HUES48 (cell line): Measurements from ENCODE around the gene CEACAM19.
"Not testable (repeated sequence)": the region's sequence is repeated elsewhere in the genome, so short reads cannot be mapped to it uniquely, and the experiment has no call there.

ENCODE experiments used
- H3K27ac ChIP-seq: one replicate; pipeline ENCODE4 v1.7.0; 2013; ENCODE audit warnings: low read depth, low read length, inconsistent platforms
- H3K27me3 ChIP-seq: 2 replicates; pipeline ENCODE4 v1.6.1; 2013; ENCODE audit warnings: mild to moderate bottlenecking, low read length; ENCODE audit not compliant: control insufficient read depth, insufficient read depth
- H3K36me3 ChIP-seq: 2 replicates; pipeline ENCODE4 v1.6.1; 2013; ENCODE audit warnings: low read length; ENCODE audit not compliant: control insufficient read depth, insufficient read depth
- H3K4me1 ChIP-seq: 2 replicates; pipeline ENCODE4 v1.6.1; 2013; ENCODE audit warnings: mild to moderate bottlenecking, low read length; ENCODE audit not compliant: control insufficient read depth, insufficient read depth
- H3K4me3 ChIP-seq: 2 replicates; pipeline ENCODE4 v1.5.1; 2013; ENCODE audit warnings: mild to moderate bottlenecking, low read depth, low read length
- H3K9ac ChIP-seq: 2 replicates; pipeline ENCODE4 v1.6.1; 2013; ENCODE audit warnings: mild to moderate bottlenecking, low read depth, low read length, moderate library complexity
- H3K9me3 ChIP-seq: 2 replicates; pipeline ENCODE4 v1.6.1; 2013; ENCODE audit warnings: low read length; ENCODE audit not compliant: control insufficient read depth, insufficient read depth

CEACAM19 gene

GRCh38 chr19:44717603-44718002 lies 46.3 kb downstream of the CEACAM19 start:
- Histone ChIP-seq H3K4me1 (peaks cover 11% of the 10 kb centered on the region), H3K9ac (no peak overlapping the region), H3K27me3 (no peaks in the 10 kb centered on the region), H3K9me3 (peaks cover 5% of the 10 kb centered on the region), H3K27ac (no peak overlapping the region), H3K4me3 (no peak overlapping the region), H3K36me3 (no peaks in the 10 kb centered on the region)

- H3K27ac ChIP-seq, result peak overlapping the region; percentile 73
- H3K27me3 ChIP-seq, result no peaks in the 10 kb centered on the region
- H3K36me3 ChIP-seq, result no peaks in the 10 kb centered on the region
- peaks cover 11% of the 10 kb centered on the region for H3K4me1 ChIP-seq
- peak overlapping the region; percentile 38; the same call in 1 of the 2 replicates for H3K4me3 ChIP-seq
- H3K9me3 ChIP-seq, result peaks cover 5% of the 10 kb centered on the region
- peak overlapping the region; percentile 80 for H3K9ac ChIP-seq
Observed at GRCh38 chr19:44718441-44719261, 47.4 kb downstream of the CEACAM19 start.

- H3K27me3 ChIP-seq, result no peaks in the 10 kb centered on the region
- no peak overlapping the region for H3K27ac ChIP-seq
- H3K4me1 ChIP-seq, result peaks cover 11% of the 10 kb centered on the region
- no peaks in the 10 kb centered on the region for H3K36me3 ChIP-seq
- peaks cover 5% of the 10 kb centered on the region for H3K9me3 ChIP-seq
- no peak overlapping the region for H3K4me3 ChIP-seq
- H3K9ac ChIP-seq, result no peak overlapping the region
Observed at GRCh38 chr19:44719262-44719701, 48.0 kb downstream of the CEACAM19 start.

- H3K4me3 ChIP-seq, H3K9me3 ChIP-seq, H3K36me3 ChIP-seq, H3K9ac ChIP-seq, H3K27me3 ChIP-seq, H3K27ac ChIP-seq: not testable (repeated sequence)
- peaks cover 11% of the 10 kb centered on the region for H3K4me1 ChIP-seq
Observed at GRCh38 chr19:44720396-44720795, 49.1 kb downstream of the CEACAM19 start.

GRCh38 chr19:44720945-44721344 lies 49.7 kb downstream of the CEACAM19 start:
- no peak overlapping the region for H3K27ac ChIP-seq
- H3K36me3 ChIP-seq, result no peaks in the 10 kb centered on the region
- no peak overlapping the region for H3K4me3 ChIP-seq
- H3K9ac ChIP-seq, result no peak overlapping the region
- no peaks in the 10 kb centered on the region for H3K9me3 ChIP-seq
- peaks cover 11% of the 10 kb centered on the region for H3K4me1 ChIP-seq
- 0 out of 2 replicates have a peak, but pooled peaks cover 3% of the 10 kb centered on the region for H3K27me3 ChIP-seq

GRCh38 chr19:44721369-44721768 lies 50.1 kb downstream of the CEACAM19 start:
- H3K27me3 ChIP-seq, H3K36me3 ChIP-seq, H3K27ac ChIP-seq, H3K9me3 ChIP-seq, H3K9ac ChIP-seq, H3K4me3 ChIP-seq: not testable (repeated sequence)
- H3K4me1 ChIP-seq, result peaks cover 11% of the 10 kb centered on the region

GRCh38 chr19:44722131-44723121 lies 51.1 kb downstream of the CEACAM19 start:
- Histone ChIP-seq H3K27ac (no peak overlapping the region), H3K27me3 (0 out of 2 replicates have a peak, but pooled peaks cover 3% of the 10 kb centered on the region), H3K9me3 (no peaks in the 10 kb centered on the region), H3K4me3 (no peak overlapping the region), H3K9ac (no peak overlapping the region), H3K4me1 (peaks cover 11% of the 10 kb centered on the region), H3K36me3 (no peaks in the 10 kb centered on the region)

- Histone ChIP-seq H3K27ac (no peak overlapping the region), H3K9me3 (no peaks in the 10 kb centered on the region)
Observed at GRCh38 chr19:44723299-44723951, 52.1 kb downstream of the CEACAM19 start.

GRCh38 chr19:44723952-44724319 lies 52.7 kb downstream of the CEACAM19 start:
- H3K36me3 ChIP-seq, result no peaks in the 10 kb centered on the region
- no peak overlapping the region for H3K27ac ChIP-seq
- 0 out of 2 replicates have a peak, but pooled peaks cover 3% of the 10 kb centered on the region for H3K27me3 ChIP-seq
- no peak overlapping the region for H3K9ac ChIP-seq
- H3K9me3 ChIP-seq, result no peaks in the 10 kb centered on the region
- peaks cover 3% of the 10 kb centered on the region; the same call in 1 of the 2 replicates for H3K4me1 ChIP-seq
- no peak overlapping the region for H3K4me3 ChIP-seq

More at GRCh38 chr19:44723299-44723951, 52.1 kb downstream of the CEACAM19 start:
- H3K9ac ChIP-seq, result no peak overlapping the region
- H3K4me1 ChIP-seq, result peaks cover 8% of the 10 kb centered on the region
- H3K27me3 ChIP-seq, result 0 out of 2 replicates have a peak, but pooled peaks cover 3% of the 10 kb centered on the region
- no peaks in the 10 kb centered on the region for H3K36me3 ChIP-seq
- no peak overlapping the region for H3K4me3 ChIP-seq

GRCh38 chr19:44725251-44725650 lies 54.0 kb downstream of the CEACAM19 start:
- no peaks in the 10 kb centered on the region for H3K36me3 ChIP-seq
- H3K27ac ChIP-seq, result no peak overlapping the region
- no peak overlapping the region for H3K4me3 ChIP-seq
- no peaks in the 10 kb centered on the region for H3K9me3 ChIP-seq
- H3K4me1 ChIP-seq, result no peaks in the 10 kb centered on the region
- 0 out of 2 replicates have a peak, but pooled peaks cover 3% of the 10 kb centered on the region for H3K27me3 ChIP-seq
- no peak overlapping the region for H3K9ac ChIP-seq
